Stimulated activated CD8-positive, alpha-beta memory T cell treated with anti-CD3 and anti-CD28 coated beads, Interleukin-15, amount 100 ng/mL, for 48 hours (primary cell): ENCODE results near the gene MICAL3.

Source experiments
- DNase-seq, 2 donors: peaks; one replicate each; pipeline ENCODE4 v3.0.0-alpha.2; 2020; ENCODE audit warnings: low read depth in 2 of 2

MICAL3 gene

GRCh38 chr22:17838180-17838865 is 186.0 kb downstream of the MICAL3 start:
- DNase-seq = no peak

GRCh38 chr22:17836992-17837742 is 187.2 kb downstream of the MICAL3 start:
- no peak for DNase-seq

GRCh38 chr22:17835256-17835655 is 189.1 kb downstream of the MICAL3 start:
- DNase-seq = no peak

GRCh38 chr22:17833489-17833888 is 190.9 kb downstream of the MICAL3 start:
- no peak for DNase-seq

GRCh38 chr22:17832665-17833064 is 191.7 kb downstream of the MICAL3 start:
- DNase-seq = no peak

- DNase-seq = no peak
These were observed 192.7 kb downstream of the MICAL3 start for GRCh38 chr22:17831501-17832251.

GRCh38 chr22:17830043-17830961 is 194.1 kb downstream of the MICAL3 start:
- DNase-seq = peak; percentile 43 to 50

GRCh38 chr22:17829695-17830042 is 194.7 kb downstream of the MICAL3 start:
- DNase-seq = no peak

GRCh38 chr22:17828502-17829080 is 195.8 kb downstream of the MICAL3 start:
- DNase-seq = no peak

- no peak for DNase-seq
These were observed 196.9 kb downstream of the MICAL3 start for GRCh38 chr22:17827466-17827865.

- no peak for DNase-seq
These were observed 198.3 kb downstream of the MICAL3 start for GRCh38 chr22:17825876-17826550.

GRCh38 chr22:17824457-17824856 is 199.9 kb downstream of the MICAL3 start:
- DNase-seq = no peak

GRCh38 chr22:17823964-17824363 is 200.4 kb downstream of the MICAL3 start:
- no peak for DNase-seq

- no peak for DNase-seq
These were observed 201.1 kb downstream of the MICAL3 start for GRCh38 chr22:17823226-17823625.

- no peak for DNase-seq
These were observed 202.3 kb downstream of the MICAL3 start for GRCh38 chr22:17822087-17822486.

- DNase-seq = no peak
These were observed 203.4 kb downstream of the MICAL3 start for GRCh38 chr22:17820879-17821439.

GRCh38 chr22:17818649-17819048 is 205.7 kb downstream of the MICAL3 start:
- no peak for DNase-seq

- no peak for DNase-seq
These were observed 206.2 kb downstream of the MICAL3 start for GRCh38 chr22:17818180-17818579.

GRCh38 chr22:17817511-17818065 is 206.8 kb downstream of the MICAL3 start:
- no peak for DNase-seq

GRCh38 chr22:17817079-17817478 is 207.3 kb downstream of the MICAL3 start:
- DNase-seq = no peak
